HepG2 (cell line): ENCODE data around the gene HCFC2. TPM values are rescaled to one million over a fixed set of nuclear protein-coding genes. Genes with fewer than 3 reads are reported as not detected.

Experiments used
- CREB1 ChIP-seq, 2 experiments: fragments of 450-650 bp in 1 of 2; IDR thresholded peaks; 2 replicates each; pipeline ENCODE4 v1.6.1; 2016 to 2017; ENCODE audit warnings: control low read depth in 1 of 2, mild to moderate bottlenecking in 1 of 2, missing compliant biosample characterization in 1 of 2, missing genetic modification characterization in 1 of 2
- ELF1 ChIP-seq: sonication (generic); formaldehyde crosslinking; IDR thresholded peaks from 2 replicates; pipeline ENCODE4 v1.4.0; 2020; ENCODE audit warnings: missing genetic modification reagents
- FLYWCH1 ChIP-seq: sonication (generic); formaldehyde crosslinking; IDR thresholded peaks from 2 replicates; pipeline ENCODE4 v1.8.1; 2023; ENCODE audit warnings: mild to moderate bottlenecking, missing genetic modification reagents
- HMG20A ChIP-seq: IDR thresholded peaks from 2 replicates; pipeline ENCODE4 v1.6.1; 2016; ENCODE audit warnings: borderline replicate concordance
- JDP2 ChIP-seq: sonication (generic); formaldehyde crosslinking; IDR thresholded peaks from 2 replicates; pipeline ENCODE4 v1.8.1; 2022; ENCODE audit warnings: missing genetic modification reagents, borderline replicate concordance
- KLF15 ChIP-seq: sonication (generic); formaldehyde crosslinking; IDR thresholded peaks from 2 replicates; pipeline ENCODE4 v1.8.1; 2023; ENCODE audit warnings: borderline replicate concordance, mild to moderate bottlenecking, inconsistent platforms, missing genetic modification reagents, mixed read lengths
- RBM39 ChIP-seq: fragments of 200-400 bp; formaldehyde crosslinking; IDR thresholded peaks from one replicate; pipeline ENCODE4 v1.6.1; 2018; ENCODE audit warnings: antibody characterized with exemption, mild to moderate bottlenecking, low read depth, low read length; ENCODE audit not compliant: poor library complexity, severe bottlenecking
- REL ChIP-seq: sonication (generic); formaldehyde crosslinking; conservative IDR thresholded peaks from 2 replicates; pipeline ENCODE4 v1.8.0; 2022; ENCODE audit warnings: mild to moderate bottlenecking, missing genetic modification reagents, moderate library complexity
- RFX1 ChIP-seq: fragments of 450-650 bp; IDR thresholded peaks from 2 replicates; pipeline ENCODE4 v1.6.1; 2017
- SIX1 ChIP-seq: sonication (generic); formaldehyde crosslinking; IDR thresholded peaks from 2 replicates; pipeline ENCODE4 v1.4.0; 2020; ENCODE audit warnings: missing genetic modification reagents, borderline replicate concordance
- TBL1XR1 ChIP-seq: fragments of 150-350 bp; IDR thresholded peaks from 2 replicates; pipeline ENCODE4 v1.6.1; 2014; ENCODE audit warnings: borderline replicate concordance, low read length; ENCODE audit not compliant: partially characterized antibody
- U2AF1 ChIP-seq: fragments of 200-400 bp; formaldehyde crosslinking; optimal IDR thresholded peaks from 2 replicates; pipeline ENCODE3; 2017; ENCODE audit warnings: mild to moderate bottlenecking, low read depth, low read length
- ZNF205 ChIP-seq: IDR thresholded peaks from 2 replicates; pipeline ENCODE4 v1.6.1; 2018; ENCODE audit warnings: missing biosample characterization, missing genetic modification reagents
- ZNF253 ChIP-seq: sonication (generic); formaldehyde crosslinking; IDR thresholded peaks from 2 replicates; pipeline ENCODE4 v1.8.0; 2022; ENCODE audit warnings: mild to moderate bottlenecking, missing genetic modification reagents, borderline replicate concordance
- ZNF652 ChIP-seq: IDR thresholded peaks from 2 replicates; pipeline ENCODE4 v1.6.1; 2016; ENCODE audit warnings: low read depth, borderline replicate concordance
- ZZZ3 ChIP-seq: sonication (generic); formaldehyde crosslinking; IDR thresholded peaks from 2 replicates; pipeline ENCODE4 v1.4.0; 2020; ENCODE audit warnings: missing genetic modification reagents, mild to moderate bottlenecking, borderline replicate concordance
- polyA plus RNA-seq, 8 experiments: library from polyadenylated mRNA; depleted of rRNA in 3 of 8; stranded (reverse) in 7 of 8; unstranded in 1 of 8; fragments of >200 nt; fragmentation: Illumina TruSeq in 4 of 8; extraction: Trizol in 4 of 8; gene quantifications; 2 replicates each; pipeline versions ENCODE4 v1.2.1 to v1.2.3, GENCODE V29; 2011 to 2016; ENCODE audit warnings: low read depth in 4 of 8, missing spikeins in 1 of 8, mixed read lengths in 1 of 8; ENCODE audit not compliant: insufficient read depth in 1 of 8
- total RNA-seq, 5 experiments: library from RNA; depleted of rRNA; stranded (reverse); fragments of >200 nt; fragmentation: Illumina TruSeq; extraction: Trizol; gene quantifications; 2 replicates each; pipeline ENCODE4 v1.2.3, GENCODE V29; 2016; ENCODE audit warnings: low read depth in 1 of 5
- TF ChIP-seq, protein P1 (sequence below): sonication (generic); formaldehyde crosslinking; IDR thresholded peaks from 2 replicates; pipeline ENCODE4 v1.4.0; 2020; ENCODE audit warnings: mild to moderate bottlenecking, missing genetic modification reagents, borderline replicate concordance
- TF ChIP-seq, protein P2 (sequence below): IDR thresholded peaks from 2 replicates; pipeline ENCODE4 v1.6.1; 2016; ENCODE audit warnings: control low read depth
- TF ChIP-seq, protein P3 (sequence below): sonication (generic); formaldehyde crosslinking; conservative IDR thresholded peaks from 2 replicates; pipeline ENCODE4 v1.8.0; 2022; ENCODE audit warnings: low read depth, missing genetic modification reagents
- TF ChIP-seq, protein P4 (sequence below): IDR thresholded peaks from 2 replicates; pipeline ENCODE4 v1.6.1; 2016; ENCODE audit warnings: missing compliant biosample characterization, missing genetic modification reagents, borderline replicate concordance

HCFC2 gene
- total and polyA plus RNA-seq, 2 of the 13 experiments (the other 11 are each of a cell fraction or from before 2014, with no cell fraction given), result 3.7 to 4.9 TPM

DNA sequence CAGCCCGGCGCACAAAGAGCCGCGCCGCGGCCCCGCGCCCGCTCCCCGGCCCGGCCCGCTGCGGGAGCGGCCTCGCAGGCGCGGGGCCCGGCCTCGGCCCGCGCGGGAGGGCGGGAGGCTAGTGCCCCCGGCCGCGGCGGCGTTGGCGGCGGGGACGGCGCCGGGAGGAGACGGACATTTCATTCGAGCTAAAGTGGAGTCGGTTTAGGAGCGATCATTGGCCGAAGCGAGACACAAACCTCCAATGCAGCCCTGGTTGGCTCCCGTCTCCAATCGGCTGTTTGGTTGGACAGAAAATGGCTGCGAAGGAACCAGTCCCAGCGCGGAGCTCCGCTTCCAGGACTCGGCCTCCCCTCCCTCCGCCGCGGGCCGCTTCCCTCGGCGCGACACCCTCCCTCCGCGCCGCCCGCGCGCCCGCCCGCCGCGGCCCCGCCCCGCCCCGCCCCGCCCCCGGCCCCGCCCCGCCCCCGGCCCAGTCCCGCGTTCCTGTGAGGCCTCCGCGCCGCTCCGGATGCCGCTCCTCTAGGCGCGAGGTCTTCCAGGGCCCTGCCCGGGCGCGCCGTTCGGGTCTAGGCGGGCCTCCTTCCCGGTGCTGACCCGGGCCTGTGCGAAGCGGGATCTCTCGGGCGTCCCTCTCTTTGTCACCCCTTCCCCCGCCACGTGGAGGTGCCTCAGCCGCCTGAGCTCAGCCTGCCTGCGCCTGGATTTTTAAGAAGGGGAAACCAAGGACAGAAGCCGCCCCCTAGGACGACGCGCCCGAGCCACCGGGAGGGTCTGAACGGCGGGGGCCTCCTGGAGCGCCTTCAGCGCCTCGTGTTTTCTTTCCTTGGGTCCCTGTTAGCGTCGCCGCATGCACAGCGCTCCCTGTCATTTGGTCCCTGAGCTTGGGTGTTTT, 73.8 kb downstream of the HCFC2 start, which contains the start of gene NFYB (continued):
- TF ChIP-seq, protein P1, sequence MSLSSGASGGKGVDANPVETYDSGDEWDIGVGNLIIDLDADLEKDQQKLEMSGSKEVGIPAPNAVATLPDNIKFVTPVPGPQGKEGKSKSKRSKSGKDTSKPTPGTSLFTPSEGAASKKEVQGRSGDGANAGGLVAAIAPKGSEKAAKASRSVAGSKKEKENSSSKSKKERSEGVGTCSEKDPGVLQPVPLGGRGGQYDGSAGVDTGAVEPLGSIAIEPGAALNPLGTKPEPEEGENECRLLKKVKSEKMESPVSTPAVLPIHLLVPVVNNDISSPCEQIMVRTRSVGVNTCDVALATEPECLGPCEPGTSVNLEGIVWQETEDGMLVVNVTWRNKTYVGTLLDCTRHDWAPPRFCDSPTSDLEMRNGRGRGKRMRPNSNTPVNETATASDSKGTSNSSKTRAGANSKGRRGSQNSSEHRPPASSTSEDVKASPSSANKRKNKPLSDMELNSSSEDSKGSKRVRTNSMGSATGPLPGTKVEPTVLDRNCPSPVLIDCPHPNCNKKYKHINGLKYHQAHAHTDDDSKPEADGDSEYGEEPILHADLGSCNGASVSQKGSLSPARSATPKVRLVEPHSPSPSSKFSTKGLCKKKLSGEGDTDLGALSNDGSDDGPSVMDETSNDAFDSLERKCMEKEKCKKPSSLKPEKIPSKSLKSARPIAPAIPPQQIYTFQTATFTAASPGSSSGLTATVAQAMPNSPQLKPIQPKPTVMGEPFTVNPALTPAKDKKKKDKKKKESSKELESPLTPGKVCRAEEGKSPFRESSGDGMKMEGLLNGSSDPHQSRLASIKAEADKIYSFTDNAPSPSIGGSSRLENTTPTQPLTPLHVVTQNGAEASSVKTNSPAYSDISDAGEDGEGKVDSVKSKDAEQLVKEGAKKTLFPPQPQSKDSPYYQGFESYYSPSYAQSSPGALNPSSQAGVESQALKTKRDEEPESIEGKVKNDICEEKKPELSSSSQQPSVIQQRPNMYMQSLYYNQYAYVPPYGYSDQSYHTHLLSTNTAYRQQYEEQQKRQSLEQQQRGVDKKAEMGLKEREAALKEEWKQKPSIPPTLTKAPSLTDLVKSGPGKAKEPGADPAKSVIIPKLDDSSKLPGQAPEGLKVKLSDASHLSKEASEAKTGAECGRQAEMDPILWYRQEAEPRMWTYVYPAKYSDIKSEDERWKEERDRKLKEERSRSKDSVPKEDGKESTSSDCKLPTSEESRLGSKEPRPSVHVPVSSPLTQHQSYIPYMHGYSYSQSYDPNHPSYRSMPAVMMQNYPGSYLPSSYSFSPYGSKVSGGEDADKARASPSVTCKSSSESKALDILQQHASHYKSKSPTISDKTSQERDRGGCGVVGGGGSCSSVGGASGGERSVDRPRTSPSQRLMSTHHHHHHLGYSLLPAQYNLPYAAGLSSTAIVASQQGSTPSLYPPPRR (CRISPR knock-in tag), result no peak
- TF ChIP-seq RFX1 (no peak), ELF1 (no peak), U2AF1 (no peak), HMG20A (CRISPR knock-in tag) (no peak), RBM39 (peak; percentile 22), ZZZ3 (CRISPR knock-in tag) (no peak; the same call in 1 of the 2 replicates), TBL1XR1 (no peak), KLF15 (no peak), CREB1 (IDR thresholded peaks at IDR 0.05) (peak; percentile 8; the same call in 1 of the 2 replicates), CREB1 (CRISPR knock-in tag; IDR thresholded peaks at IDR 0.05) (no peak), REL (CRISPR knock-in tag) (no peak), ZNF253 (CRISPR knock-in tag) (0 out of 2 replicates have a peak, but pooled peaks have one; percentile 13), SIX1 (CRISPR knock-in tag) (no peak), ZNF205 (peak; percentile 49; the same call in 1 of the 2 replicates), ZNF652 (CRISPR knock-in tag) (no peak), FLYWCH1 (no peak), JDP2 (CRISPR knock-in tag) (no peak)
- TF ChIP-seq, protein P2, sequence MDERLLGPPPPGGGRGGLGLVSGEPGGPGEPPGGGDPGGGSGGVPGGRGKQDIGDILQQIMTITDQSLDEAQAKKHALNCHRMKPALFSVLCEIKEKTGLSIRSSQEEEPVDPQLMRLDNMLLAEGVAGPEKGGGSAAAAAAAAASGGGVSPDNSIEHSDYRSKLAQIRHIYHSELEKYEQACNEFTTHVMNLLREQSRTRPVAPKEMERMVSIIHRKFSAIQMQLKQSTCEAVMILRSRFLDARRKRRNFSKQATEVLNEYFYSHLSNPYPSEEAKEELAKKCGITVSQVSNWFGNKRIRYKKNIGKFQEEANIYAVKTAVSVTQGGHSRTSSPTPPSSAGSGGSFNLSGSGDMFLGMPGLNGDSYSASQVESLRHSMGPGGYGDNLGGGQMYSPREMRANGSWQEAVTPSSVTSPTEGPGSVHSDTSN, result no peak
- TF ChIP-seq, protein P3, sequence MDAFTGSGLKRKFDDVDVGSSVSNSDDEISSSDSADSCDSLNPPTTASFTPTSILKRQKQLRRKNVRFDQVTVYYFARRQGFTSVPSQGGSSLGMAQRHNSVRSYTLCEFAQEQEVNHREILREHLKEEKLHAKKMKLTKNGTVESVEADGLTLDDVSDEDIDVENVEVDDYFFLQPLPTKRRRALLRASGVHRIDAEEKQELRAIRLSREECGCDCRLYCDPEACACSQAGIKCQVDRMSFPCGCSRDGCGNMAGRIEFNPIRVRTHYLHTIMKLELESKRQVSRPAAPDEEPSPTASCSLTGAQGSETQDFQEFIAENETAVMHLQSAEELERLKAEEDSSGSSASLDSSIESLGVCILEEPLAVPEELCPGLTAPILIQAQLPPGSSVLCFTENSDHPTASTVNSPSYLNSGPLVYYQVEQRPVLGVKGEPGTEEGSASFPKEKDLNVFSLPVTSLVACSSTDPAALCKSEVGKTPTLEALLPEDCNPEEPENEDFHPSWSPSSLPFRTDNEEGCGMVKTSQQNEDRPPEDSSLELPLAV (CRISPR knock-in tag), result no peak
- TF ChIP-seq, protein P4, sequence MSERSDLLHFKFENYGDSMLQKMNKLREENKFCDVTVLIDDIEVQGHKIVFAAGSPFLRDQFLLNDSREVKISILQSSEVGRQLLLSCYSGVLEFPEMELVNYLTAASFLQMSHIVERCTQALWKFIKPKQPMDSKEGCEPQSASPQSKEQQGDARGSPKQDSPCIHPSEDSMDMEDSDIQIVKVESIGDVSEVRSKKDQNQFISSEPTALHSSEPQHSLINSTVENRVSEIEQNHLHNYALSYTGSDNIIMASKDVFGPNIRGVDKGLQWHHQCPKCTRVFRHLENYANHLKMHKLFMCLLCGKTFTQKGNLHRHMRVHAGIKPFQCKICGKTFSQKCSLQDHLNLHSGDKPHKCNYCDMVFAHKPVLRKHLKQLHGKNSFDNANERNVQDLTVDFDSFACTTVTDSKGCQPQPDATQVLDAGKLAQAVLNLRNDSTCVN, result no peak
